GM19238 (cell line): ENCODE data around the gene KIAA1671.

Source experiments
- DNase-seq: peaks from one replicate; pipeline ENCODE4 v3.0.0; 2011; ENCODE audit warnings: low spot score; ENCODE audit not compliant: insufficient read length

The KIAA1671 gene

GRCh38 chr22:25013607-25014006 is 61.1 kb downstream of the KIAA1671 start:
- no peak for DNase-seq

GRCh38 chr22:25014896-25015755 is 62.6 kb downstream of the KIAA1671 start:
- no peak for DNase-seq

GRCh38 chr22:25016311-25016710 is 63.8 kb downstream of the KIAA1671 start:
- no peak for DNase-seq

GRCh38 chr22:25018009-25018408 is 65.5 kb downstream of the KIAA1671 start:
- no peak for DNase-seq

DNA sequence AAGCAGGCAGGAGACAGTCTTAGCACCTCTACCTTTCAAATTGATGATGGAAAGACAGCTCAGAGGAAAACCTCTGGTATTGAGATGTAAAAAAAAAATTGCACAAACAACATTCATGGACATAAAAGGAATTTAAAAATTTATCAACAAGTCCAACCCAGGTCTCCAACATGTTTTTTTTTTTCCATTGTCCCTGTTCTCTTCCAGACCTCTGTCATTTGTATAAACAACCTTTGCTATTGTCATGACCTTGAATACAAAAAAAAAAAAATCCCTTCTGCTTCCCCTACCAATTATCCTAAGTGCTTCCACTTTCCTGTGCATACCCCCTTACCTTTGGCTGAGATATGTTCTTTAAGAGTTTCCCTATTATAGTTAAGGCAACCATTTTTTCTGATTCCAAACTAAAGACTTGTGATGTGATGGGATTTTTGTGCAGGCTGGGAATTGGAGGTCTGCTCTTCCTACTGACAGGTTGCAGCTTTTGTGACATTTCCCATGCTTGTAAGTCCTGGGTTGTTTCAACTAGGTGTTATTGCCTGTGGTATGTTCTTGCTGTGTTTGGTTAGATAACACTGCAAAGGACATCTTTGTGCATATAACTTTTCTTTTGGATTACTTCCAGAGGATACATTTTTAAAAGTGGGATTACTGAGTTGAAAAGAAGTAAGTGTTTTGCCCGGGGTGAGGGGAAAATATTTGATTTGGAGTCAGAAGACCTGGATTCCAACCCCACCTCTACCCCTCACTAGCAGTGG is 67.1 kb downstream of the KIAA1671 start:
- DNase-seq: no peak

- no peak for DNase-seq
Measured at GRCh38 chr22:25021409-25021808, 68.9 kb downstream of the KIAA1671 start.

GRCh38 chr22:25021976-25022711 is 69.6 kb downstream of the KIAA1671 start:
- no peak for DNase-seq

- no peak for DNase-seq
Measured at GRCh38 chr22:25023879-25024278, 71.4 kb downstream of the KIAA1671 start.

DNA sequence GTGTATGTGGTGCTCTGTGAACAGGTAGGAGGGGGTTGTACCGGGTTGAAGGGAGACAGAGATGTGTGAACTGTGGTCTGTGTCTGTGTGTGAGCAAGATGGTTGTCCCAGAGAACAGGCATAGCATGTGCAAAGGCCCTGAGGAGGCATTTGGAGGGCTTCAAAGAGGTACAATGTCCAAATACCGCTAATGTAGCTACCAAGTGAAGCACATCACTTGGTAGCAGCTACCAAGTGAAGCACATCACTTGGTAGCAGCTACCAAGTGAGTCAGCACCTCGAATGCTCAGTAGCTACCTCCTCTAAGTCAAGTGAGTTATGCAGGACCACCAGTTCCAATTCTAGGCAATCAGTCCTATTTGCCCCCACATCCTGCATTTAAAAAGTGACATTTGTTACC is 72.4 kb downstream of the KIAA1671 start:
- DNase-seq: no peak

- no peak for DNase-seq
Measured at GRCh38 chr22:25025491-25026400, 73.2 kb downstream of the KIAA1671 start.

- no peak for DNase-seq
Measured at GRCh38 chr22:25027043-25027906, 74.8 kb downstream of the KIAA1671 start.

DNA sequence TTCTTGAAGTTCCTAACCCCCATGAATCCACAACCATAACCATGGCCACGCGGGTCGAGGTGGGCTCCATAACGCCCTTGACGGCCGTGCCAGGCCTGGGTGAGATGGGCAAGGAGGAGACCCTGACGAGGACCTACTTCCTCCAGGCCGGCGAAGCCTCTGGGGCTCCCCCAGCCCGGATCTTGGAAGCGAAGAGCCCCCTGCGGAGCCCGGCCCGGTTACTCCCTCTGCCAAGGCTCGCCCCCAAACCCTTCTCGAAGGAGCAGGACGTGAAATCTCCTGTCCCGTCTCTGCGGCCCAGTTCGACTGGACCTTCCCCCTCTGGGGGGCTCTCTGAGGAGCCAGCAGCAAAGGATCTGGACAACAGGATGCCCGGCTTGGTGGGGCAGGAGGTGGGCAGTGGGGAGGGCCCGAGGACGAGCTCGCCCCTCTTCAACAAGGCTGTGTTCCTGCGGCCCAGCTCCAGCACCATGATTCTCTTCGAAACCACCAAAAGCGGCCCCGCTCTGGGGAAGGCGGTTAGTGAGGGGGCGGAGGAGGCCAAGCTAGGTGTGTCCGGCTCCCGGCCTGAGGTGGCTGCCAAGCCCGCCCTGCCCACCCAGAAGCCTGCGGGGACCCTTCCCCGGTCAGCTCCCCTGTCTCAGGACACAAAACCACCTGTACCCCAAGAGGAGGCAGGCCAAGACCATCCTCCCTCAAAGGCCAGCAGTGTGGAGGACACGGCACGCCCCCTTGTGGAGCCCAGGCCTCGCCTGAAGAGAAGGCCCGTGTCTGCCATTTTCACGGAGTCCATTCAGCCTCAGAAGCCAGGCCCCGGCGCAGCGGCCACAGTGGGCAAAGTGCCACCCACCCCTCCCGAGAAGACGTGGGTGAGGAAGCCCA is 75.7 kb downstream of the KIAA1671 start:
- no peak for DNase-seq

DNA sequence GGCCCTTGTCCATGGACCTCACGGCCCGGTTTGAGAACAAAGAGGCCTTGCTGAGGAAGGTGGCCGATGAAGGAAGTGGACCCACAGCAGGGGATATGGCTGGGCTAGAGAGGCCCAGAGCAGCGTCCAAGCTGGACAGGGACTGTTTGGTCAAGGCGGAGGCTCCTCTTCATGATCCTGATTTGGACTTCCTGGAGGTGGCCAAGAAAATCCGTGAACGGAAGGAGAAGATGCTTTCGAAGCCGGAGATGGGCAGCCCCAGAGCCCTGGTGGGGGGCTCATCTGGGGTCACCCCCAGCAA is 76.3 kb downstream of the KIAA1671 start:
- no peak for DNase-seq

- DNase-seq: no peak
Measured at GRCh38 chr22:25029181-25029580, 76.7 kb downstream of the KIAA1671 start.

DNA sequence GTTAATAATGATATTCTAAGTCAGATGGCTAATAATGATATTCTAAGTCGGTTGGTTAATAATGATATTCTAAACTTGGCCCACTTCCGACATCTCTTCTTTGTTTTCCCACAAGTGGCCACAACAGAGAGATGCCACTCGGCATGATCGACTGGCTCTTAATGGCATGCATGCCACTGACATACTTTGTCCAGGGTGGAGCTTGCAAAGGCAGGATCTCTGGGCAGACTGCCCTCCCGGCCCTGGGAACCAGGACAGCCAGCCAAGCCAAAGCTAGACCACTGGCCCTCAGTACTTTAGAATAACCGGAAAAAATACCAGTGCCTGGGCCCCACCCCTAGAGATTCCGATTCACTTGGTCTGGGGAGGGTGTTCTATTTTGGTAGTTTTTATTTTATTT is 78.1 kb downstream of the KIAA1671 start:
- no peak for DNase-seq

GRCh38 chr22:25032066-25032465 is 79.5 kb downstream of the KIAA1671 start:
- DNase-seq: no peak

DNA sequence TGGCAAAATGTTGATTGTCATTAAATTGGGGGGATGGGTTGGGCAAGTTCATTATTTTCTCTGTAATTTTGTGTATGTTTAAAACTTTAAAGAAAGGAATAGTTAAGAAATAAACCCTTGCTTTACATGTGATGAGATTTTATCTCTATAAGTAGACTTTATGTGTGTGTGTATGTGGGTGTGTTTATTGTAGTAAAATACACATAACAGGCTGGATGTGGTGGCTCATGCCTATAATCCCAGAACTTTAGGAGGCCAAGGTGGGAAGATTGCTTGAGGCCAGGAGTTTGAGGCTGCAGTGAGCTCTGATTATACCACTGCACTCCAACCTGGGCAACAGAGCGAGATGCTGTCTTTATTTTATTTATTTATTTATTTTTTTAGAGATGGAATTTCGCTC is 83.2 kb downstream of the KIAA1671 start:
- DNase-seq: no peak

GRCh38 chr22:25038239-25038638 is 85.7 kb downstream of the KIAA1671 start:
- DNase-seq: no peak

GRCh38 chr22:25038771-25039170 is 86.3 kb downstream of the KIAA1671 start:
- DNase-seq: no peak
